HG03064 (cell line): ENCODE measurements around the gene ROBO2.
"Not testable (repeated sequence)": the region's sequence is repeated elsewhere in the genome, so short reads cannot be mapped to it uniquely, and the experiment has no call there.

Experiments
- ATAC-seq: cut with Tn5 transposase; IDR thresholded peaks from one replicate; pipeline ENCODE4 v1.9.1; 2021; ENCODE audit warnings: low read depth; ENCODE audit not compliant: unreplicated experiment

Gene ROBO2

DNA sequence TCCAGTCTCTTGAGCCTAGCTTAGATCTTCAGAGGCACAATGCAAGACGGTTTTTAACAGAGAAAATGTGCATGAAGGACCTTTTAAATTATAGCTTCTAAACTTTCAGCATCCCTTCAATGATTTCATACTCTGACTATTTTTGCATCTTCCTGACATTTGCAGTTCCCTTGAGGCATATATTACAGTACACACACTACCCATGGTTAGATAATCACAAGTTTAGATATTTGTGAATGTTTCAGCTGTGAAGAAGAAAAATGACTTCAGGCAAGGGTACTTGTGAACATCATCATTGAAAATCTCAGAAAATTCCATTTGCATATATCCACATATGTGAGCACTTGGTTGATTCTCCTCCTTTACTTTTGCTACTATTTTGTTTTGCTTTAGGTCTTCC, 341.5 kb downstream of the ROBO2 start:
- no peak for ATAC-seq

- ATAC-seq, result no peak
These were observed 352.3 kb downstream of the ROBO2 start for GRCh38 chr3:77392181-77392580.

DNA sequence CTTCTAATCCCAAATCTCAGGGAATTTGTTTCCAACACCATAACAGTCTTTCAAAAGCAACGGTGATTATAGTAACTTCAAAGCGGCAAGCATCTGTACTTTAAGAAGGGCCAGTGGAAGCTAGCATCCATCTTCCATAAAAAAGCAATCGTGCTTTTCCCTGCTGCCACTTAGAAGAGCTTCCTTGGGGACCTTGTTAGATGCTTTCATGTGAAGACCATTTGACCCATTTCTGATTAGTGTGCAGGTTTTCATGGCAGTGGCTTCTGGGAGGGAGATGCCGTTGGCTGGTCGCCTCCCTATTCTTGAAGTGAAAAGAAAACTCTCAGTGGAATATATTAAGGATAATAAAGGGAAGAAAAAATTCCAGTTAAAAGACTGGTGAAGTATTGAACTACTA, 354.1 kb downstream of the ROBO2 start:
- no peak for ATAC-seq

DNA sequence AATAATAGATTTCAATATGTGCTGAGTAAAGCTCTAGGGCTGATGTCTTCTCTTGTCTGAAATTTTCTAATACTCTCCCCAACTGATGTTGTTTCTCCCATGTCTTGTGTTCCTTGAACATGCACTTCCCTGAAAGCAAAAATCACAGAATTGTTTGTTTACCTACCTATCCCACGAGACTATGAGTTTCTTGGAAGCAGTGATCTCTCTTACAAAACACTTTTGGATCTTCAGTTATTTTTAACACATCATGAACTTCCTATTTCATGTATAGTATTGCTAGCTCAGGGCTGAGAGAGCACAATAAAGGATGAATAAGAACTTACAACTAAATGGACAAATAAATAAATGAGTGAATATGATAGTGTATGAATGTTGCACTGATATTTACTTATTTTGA, 365.0 kb downstream of the ROBO2 start:
- no peak for ATAC-seq

- ATAC-seq, result no peak
These were observed 367.5 kb downstream of the ROBO2 start for GRCh38 chr3:77407441-77407840.

GRCh38 chr3:77410334-77410733, 370.4 kb downstream of the ROBO2 start:
- ATAC-seq, result not testable (repeated sequence)

GRCh38 chr3:77411334-77411733, 371.4 kb downstream of the ROBO2 start:
- no peak for ATAC-seq

- no peak for ATAC-seq
These were observed 372.1 kb downstream of the ROBO2 start for GRCh38 chr3:77412021-77412438.

DNA sequence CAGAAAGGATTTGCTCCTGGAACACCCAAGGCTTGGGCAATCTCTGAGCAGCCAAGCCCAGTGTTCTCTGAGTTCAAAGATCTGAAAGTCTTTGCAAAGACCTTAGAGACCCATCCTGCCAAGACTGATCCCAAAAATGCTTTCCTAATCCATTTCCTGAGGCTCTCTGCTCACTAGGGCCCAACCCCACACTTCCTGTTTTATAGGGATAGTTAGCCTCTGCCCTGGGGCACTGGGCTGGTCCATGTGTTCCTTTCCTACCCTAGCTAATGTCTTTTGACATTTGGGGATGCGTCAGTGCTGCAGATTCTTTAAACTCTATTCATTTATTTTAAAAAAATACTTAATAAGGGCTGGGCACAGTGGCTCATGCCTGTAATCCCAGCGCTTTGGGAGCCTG, 372.7 kb downstream of the ROBO2 start:
- ATAC-seq, result no peak

DNA sequence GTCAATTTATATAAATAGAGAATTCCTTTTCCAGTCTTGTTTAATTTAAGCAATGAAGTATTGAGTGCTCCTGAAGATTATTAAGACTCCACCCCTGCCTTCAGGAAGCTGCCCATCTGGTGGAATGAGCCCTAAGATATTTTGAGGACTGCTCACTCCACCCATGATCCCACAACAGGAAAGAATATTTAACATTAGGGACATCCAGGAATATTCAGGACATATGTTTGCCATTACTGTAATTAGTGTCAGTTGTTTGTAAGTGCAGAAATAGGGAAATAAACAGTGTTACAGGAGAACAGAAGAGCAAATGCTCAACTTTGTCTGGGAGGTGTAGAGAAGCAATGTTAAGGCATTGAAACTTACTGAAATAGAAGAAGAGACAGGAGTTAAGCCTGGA, 375.0 kb downstream of the ROBO2 start:
- no peak for ATAC-seq

DNA sequence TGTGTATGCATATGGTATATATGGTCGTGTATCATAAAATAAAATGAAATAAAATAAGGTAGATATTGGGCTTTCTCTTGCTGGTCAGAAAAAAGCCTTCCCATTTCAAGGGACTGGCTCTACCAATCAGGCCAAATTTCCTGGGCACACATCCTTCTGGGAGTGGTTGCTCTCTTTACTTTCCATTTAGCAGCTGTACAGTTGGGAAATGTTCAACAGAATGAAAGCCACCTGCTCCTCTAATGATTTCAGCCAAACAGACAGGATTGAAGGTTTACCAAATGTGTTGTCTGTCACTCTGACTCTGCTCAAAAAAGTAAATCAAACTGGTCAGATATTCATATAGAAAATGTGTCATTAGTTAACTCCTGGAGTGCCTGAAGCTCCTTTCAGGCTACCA, 380.4 kb downstream of the ROBO2 start:
- no peak for ATAC-seq

DNA sequence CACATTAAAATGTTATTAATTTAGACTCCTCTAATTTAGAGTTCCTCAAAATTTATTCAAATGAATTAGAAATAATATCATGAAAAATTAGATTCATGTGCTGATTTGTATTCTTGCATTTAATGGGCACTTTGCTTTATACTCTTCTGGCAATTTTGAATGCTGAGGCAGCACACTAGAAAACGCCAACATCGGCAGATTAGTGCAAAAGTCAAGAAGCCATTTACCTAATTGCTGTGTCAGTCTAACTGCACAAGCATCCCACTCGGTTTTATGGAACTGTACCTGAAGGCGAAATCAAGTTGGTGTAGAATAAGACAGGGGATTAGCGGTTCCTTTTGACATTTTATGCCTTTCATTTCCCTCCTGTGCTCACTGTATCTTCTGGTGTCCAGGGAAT, 382.0 kb downstream of the ROBO2 start:
- ATAC-seq, result no peak

GRCh38 chr3:77426531-77426930, 386.6 kb downstream of the ROBO2 start:
- ATAC-seq, result no peak

GRCh38 chr3:77427528-77427927, 387.6 kb downstream of the ROBO2 start:
- no peak for ATAC-seq

GRCh38 chr3:77436908-77437307, 397.0 kb downstream of the ROBO2 start:
- no peak for ATAC-seq

- no peak for ATAC-seq
These were observed 406.2 kb downstream of the ROBO2 start for GRCh38 chr3:77446084-77446483.

GRCh38 chr3:77446761-77447160, 406.9 kb downstream of the ROBO2 start:
- no peak for ATAC-seq

GRCh38 chr3:77449459-77450350, 409.8 kb downstream of the ROBO2 start:
- ATAC-seq, result no peak

DNA sequence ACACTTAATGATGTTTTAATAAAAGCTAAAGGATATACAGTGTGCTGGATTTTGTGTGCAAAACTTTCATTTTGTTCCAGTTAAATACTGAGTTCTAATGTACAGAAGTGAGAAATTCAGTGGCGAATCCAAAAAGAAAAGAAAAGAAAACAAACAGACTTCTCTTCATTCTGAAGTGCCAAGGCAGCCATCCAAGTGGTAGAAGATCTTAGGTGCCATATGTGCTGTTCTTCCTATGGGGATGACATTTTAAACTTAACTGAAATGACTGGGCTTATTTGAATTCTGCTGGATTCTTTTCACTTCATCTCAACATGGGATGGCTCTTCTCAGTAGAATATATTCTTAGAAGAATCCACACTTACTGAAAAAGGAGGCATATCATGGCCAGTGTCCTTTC, 416.5 kb downstream of the ROBO2 start:
- ATAC-seq, result no peak

DNA sequence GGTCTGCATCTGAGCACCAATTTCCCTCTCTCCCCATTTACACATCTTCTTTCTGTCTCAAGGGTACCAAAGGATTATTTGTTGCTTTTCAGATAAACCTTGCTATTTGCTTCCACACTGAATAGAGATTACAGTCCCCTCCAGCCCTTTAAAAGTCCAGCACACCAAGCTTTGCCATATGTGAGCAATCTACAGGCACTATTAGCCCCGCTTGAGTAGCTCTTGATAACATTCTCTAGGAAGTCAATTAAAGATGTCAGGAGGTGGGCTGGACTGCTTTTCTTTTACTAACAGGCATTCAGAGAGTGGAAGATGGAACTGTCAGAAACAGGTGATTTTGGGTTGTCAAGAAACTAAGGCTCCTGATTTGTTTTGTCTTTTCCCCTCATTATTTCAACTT, 417.0 kb downstream of the ROBO2 start:
- ATAC-seq, result no peak

- ATAC-seq, result no peak
These were observed 420.0 kb downstream of the ROBO2 start for GRCh38 chr3:77459926-77460325.

DNA sequence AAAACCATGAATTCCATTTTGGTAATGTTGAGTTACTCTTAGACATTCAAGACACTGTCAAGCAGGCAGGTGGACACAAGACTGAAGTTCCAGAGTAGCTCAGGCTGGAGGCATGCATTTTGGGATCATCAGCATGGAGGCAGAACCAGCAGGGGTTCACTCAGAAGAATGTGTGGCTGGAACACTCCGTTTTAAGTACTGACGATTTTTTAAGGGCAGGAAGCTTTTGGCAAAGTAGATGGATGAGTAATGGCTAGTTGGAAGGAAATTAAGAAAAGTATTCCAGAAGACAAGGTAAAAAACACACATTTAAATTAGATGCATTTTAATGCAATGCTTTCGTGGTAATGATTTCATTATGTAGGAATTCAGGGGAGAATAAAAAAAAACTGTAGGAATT, 420.4 kb downstream of the ROBO2 start:
- ATAC-seq, result no peak

- no peak for ATAC-seq
These were observed 423.1 kb downstream of the ROBO2 start for GRCh38 chr3:77462951-77463350.
